Panc1 (cell line): ENCODE results near the gene HSD17B11. TPM values are rescaled to one million over a fixed set of nuclear protein-coding genes. Genes with fewer than 3 reads are reported as not detected.
A peak's percentile ranks its signal among the peaks of the same experiment; 100 is the strongest.
"Not testable (repeated sequence)": the region's sequence is repeated elsewhere in the genome, so short reads cannot be mapped to it uniquely, and the experiment has no call there.

ENCODE experiments used
- ATAC-seq: fragments of 200-7000 bp; cut with Tn5 transposase; 2 replicates; pipeline ENCODE4 v1.9.1; 2020; ENCODE audit warnings: mild to moderate bottlenecking, moderate library complexity
- BruUV-seq: library from RNA; stranded (reverse); fragments of 400-500 nt; replicated peaks from 2 replicates; lab custom pipeline; 2021; lab: Mats Ljungman, UMichigan
- CTCF ChIA-PET: fragments of 300-600 bp; sonication (Branson Sonifier 250); formaldehyde crosslinking; loops from one replicate; lab custom pipeline; 2022; ENCODE audit warnings: antibody characterized with exemption; lab: Charles Lee
- POLR2A ChIA-PET: fragments of 300-600 bp; sonication (Branson Sonifier 250); formaldehyde crosslinking; loops from one replicate; lab custom pipeline; 2022; ENCODE audit warnings: antibody characterized with exemption; lab: Charles Lee
- DNase-seq: peaks from one replicate; pipeline ENCODE4 v3.0.0-alpha.2; 2010; ENCODE audit warnings: low read depth, low spot score
- H3K27ac ChIP-seq: 2 replicates; pipeline ENCODE4 v1.5.1; 2011; ENCODE audit warnings: mild to moderate bottlenecking, low read length, inconsistent platforms
- H3K27me3 ChIP-seq: fragments of 200-500 bp; sonication (Bioruptor generic); 2 replicates; pipeline ENCODE4 v1.6.0; 2014; ENCODE audit warnings: low read length, inconsistent platforms; ENCODE audit not compliant: control insufficient read depth, insufficient read depth
- H3K36me3 ChIP-seq: fragments of 200-500 bp; sonication (Bioruptor generic); 2 replicates; pipeline ENCODE4 v1.5.1; 2014; ENCODE audit warnings: inconsistent platforms, mild to moderate bottlenecking, low read length, moderate library complexity; ENCODE audit not compliant: control insufficient read depth, insufficient read depth
- H3K4me1 ChIP-seq: 2 replicates; pipeline ENCODE4 v1.5.1; 2011; ENCODE audit warnings: inconsistent platforms, mild to moderate bottlenecking, low read length, moderate library complexity; ENCODE audit not compliant: control insufficient read depth, insufficient read depth
- H3K4me3 ChIP-seq, 2 experiments: 2 replicates each; pipeline ENCODE4 v1.5.1; 2011 to 2012; ENCODE audit warnings: low read depth in 2 of 2, low read length in 2 of 2, mild to moderate bottlenecking in 2 of 2, inconsistent platforms in 1 of 2, moderate library complexity in 1 of 2
- H3K9me3 ChIP-seq: fragments of 200-500 bp; sonication (Bioruptor generic); 2 replicates; pipeline ENCODE4 v1.5.1; 2014; ENCODE audit warnings: low read depth, mild to moderate bottlenecking, inconsistent platforms, low read length, moderate library complexity; ENCODE audit not compliant: control insufficient read depth, insufficient read depth
- CTCF ChIP-seq: fragments of 450-650 bp; IDR thresholded peaks from 2 replicates; pipeline ENCODE4 v1.5.1; 2017; ENCODE audit warnings: mild to moderate bottlenecking
- POLR2AphosphoS5 ChIP-seq: IDR thresholded peaks from 2 replicates; pipeline ENCODE4 v1.6.1; 2012; ENCODE audit warnings: mild to moderate bottlenecking, low read depth, low read length, moderate library complexity
- SIN3A ChIP-seq: IDR thresholded peaks from 2 replicates; pipeline ENCODE4 v1.6.1; 2012; ENCODE audit warnings: low read depth, mild to moderate bottlenecking, low read length, moderate library complexity, borderline replicate concordance; ENCODE audit not compliant: insufficient read depth
- TCF7L2 ChIP-seq: IDR thresholded peaks from 2 replicates; pipeline ENCODE4 v1.6.1; 2011; ENCODE audit warnings: mild to moderate bottlenecking, low read depth, low read length, inconsistent platforms
- in situ Hi-C: cut with HindIII; loops from 2 replicates; pipeline ENCODE4 v1.10.0; 2016; ENCODE audit warnings: low sequenced_read_pairs, low pct_unique_long_range_greater_than_20kb
- intact Hi-C: fragments of 100-400 bp; cut with micrococcal nuclease; formaldehyde crosslinking; loops from one replicate; pipeline ENCODE4 v1.10.0; 2022; ENCODE audit not compliant: unreplicated experiment
- total RNA-seq: library from RNA; stranded (reverse); gene quantifications from one replicate; pipeline ENCODE4 v1.2.1, GENCODE V29; 2021; ENCODE audit not compliant: unreplicated experiment
- TF ChIP-seq, protein P1 (sequence below), 2 experiments: IDR thresholded peaks; 2 replicates each; pipeline ENCODE4 v1.6.1; 2011 to 2012; ENCODE audit warnings: low read depth in 2 of 2, control low read depth in 1 of 2, low read length in 1 of 2, mild to moderate bottlenecking in 1 of 2, moderate library complexity in 1 of 2; ENCODE audit not compliant: insufficient read depth in 1 of 2

The HSD17B11 gene
- total RNA-seq, 1 experiment from 2014 or later, result 34.9 TPM

DNA sequence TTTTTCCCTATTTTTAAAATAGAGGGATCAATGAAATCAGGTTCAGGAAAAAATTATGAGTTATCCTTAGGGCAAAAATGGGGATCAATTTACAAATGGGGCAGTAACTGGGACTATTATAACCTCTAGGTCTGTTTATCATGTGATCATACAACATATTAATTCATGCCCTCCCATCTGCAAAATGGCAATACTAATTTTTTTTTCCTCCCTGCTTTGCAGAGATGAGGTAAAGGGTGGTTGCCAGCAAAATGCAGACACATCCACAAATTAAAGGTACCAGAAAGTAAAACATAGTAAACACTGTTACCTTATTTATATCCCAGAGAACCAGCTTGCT lies 467 bp downstream of the HSD17B11 start:
- H3K4me1 ChIP-seq, result peaks cover 8% of the 10 kb centered on the region; the same call in 1 of the 2 replicates
- H3K36me3 ChIP-seq, result peaks cover 6% of the 10 kb centered on the region; the same call in 1 of the 2 replicates
- intact Hi-C loops (no loop called here), in situ Hi-C loops (no loop called here)
- TF ChIP-seq CTCF (no peak), POLR2AphosphoS5 (no peak), TCF7L2 (no peak), SIN3A (no peak)
- TF ChIP-seq, protein P1, sequence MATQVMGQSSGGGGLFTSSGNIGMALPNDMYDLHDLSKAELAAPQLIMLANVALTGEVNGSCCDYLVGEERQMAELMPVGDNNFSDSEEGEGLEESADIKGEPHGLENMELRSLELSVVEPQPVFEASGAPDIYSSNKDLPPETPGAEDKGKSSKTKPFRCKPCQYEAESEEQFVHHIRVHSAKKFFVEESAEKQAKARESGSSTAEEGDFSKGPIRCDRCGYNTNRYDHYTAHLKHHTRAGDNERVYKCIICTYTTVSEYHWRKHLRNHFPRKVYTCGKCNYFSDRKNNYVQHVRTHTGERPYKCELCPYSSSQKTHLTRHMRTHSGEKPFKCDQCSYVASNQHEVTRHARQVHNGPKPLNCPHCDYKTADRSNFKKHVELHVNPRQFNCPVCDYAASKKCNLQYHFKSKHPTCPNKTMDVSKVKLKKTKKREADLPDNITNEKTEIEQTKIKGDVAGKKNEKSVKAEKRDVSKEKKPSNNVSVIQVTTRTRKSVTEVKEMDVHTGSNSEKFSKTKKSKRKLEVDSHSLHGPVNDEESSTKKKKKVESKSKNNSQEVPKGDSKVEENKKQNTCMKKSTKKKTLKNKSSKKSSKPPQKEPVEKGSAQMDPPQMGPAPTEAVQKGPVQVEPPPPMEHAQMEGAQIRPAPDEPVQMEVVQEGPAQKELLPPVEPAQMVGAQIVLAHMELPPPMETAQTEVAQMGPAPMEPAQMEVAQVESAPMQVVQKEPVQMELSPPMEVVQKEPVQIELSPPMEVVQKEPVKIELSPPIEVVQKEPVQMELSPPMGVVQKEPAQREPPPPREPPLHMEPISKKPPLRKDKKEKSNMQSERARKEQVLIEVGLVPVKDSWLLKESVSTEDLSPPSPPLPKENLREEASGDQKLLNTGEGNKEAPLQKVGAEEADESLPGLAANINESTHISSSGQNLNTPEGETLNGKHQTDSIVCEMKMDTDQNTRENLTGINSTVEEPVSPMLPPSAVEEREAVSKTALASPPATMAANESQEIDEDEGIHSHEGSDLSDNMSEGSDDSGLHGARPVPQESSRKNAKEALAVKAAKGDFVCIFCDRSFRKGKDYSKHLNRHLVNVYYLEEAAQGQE (IDR thresholded peaks at IDR 0.05; ENCODE audit: insufficient read depth in 1 of 2, low read depth in 2 of 2, low read length in 1 of 2), result no peak
- H3K27ac ChIP-seq, result peak overlapping the region; percentile 95
- ChIA-PET CTCF (interaction anchor here (0.6 to 1.0 kb wide), 4 partner anchors 35 to 1676 kb away, joined by 3 to 6 read pairs (median 4); no protein-coding TSS in a partner anchor), POLR2A (interaction anchor here (0.5 to 1.0 kb wide), 6 partner anchors 11 to 1904 kb away, joined by 3 to 12 read pairs (median 6); no protein-coding TSS in a partner anchor)
- TSS peak; percentile 87 for BruUV-seq
- H3K9me3 ChIP-seq, result no peaks in the 10 kb centered on the region
- H3K4me3 ChIP-seq, result peak overlapping the region; percentile 92 to 93
- ATAC-seq (no peak), DNase-seq (no peak)
- no peaks in the 10 kb centered on the region for H3K27me3 ChIP-seq

GRCh38 chr4:87390055-87390454 lies 933 bp downstream of the HSD17B11 start:
- DNase-seq, in situ Hi-C loops, intact Hi-C loops, CTCF ChIA-PET, H3K27me3 ChIP-seq, H3K9me3 ChIP-seq, H3K36me3 ChIP-seq, H3K4me1 ChIP-seq, ATAC-seq, BruUV-seq: not testable (repeated sequence)
- peak overlapping the region; percentile 92 to 93 for H3K4me3 ChIP-seq
- POLR2A ChIA-PET, result interaction anchor here (0.7 to 1.0 kb wide), 2 partner anchors 11 to 142 kb away, joined by 3 to 4 read pairs; no protein-coding TSS in a partner anchor
- peak overlapping the region; percentile 95 for H3K27ac ChIP-seq

DNA sequence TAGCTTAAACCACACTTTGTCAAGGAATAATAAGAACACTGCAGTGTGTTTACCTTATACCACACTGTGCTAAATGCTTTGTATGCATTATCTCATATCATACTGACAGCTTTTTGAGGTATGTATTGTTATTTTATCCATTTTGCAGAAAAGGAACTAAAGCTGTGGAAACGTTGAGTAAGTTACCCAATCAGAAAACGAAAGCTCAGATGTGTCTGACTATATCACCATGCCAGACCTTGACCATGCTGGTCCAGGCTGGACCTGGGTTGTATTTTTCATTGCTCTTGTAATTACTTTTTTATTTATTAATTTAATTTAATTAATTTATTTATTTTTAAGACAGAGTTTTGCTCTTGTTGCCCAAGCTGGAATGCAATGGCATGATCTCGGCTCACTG lies 2.1 kb downstream of the HSD17B11 start:
- no TSS peak for BruUV-seq
- POLR2A ChIA-PET, result no interaction called here
- CTCF ChIA-PET, result no interaction called here
- no peak for DNase-seq
- Histone ChIP-seq H3K36me3 (peaks cover 6% of the 10 kb centered on the region; the same call in 1 of the 2 replicates), H3K27me3 (no peaks in the 10 kb centered on the region), H3K4me3 (peak overlapping the region; percentile 92 to 93), H3K9me3 (no peaks in the 10 kb centered on the region), H3K27ac (peak overlapping the region; percentile 61; the same call in 1 of the 2 replicates), H3K4me1 (peaks cover 8% of the 10 kb centered on the region; the same call in 1 of the 2 replicates)
- ATAC-seq, result no peak
- TF ChIP-seq TCF7L2 (no peak), POLR2AphosphoS5 (no peak), SIN3A (no peak), CTCF (no peak)
- TF ChIP-seq, protein P1 (IDR thresholded peaks at IDR 0.05; ENCODE audit: insufficient read depth in 1 of 2, low read depth in 2 of 2, low read length in 1 of 2), result no peak
- intact Hi-C loops, result loop anchor here (5.0 kb wide), 1 partner anchor 33 kb away; the partner anchor contains the start of gene NUDT9
- in situ Hi-C loops, result no loop called here
